Upper lobe of left lung (tissue), 6 donors: ENCODE measurements around the gene EVA1A. TPM values are rescaled to one million over a fixed set of nuclear protein-coding genes. Genes with fewer than 3 reads are reported as not detected.

Experiments used
- ATAC-seq, 2 donors: fragments of 200-7000 bp; cut with Tn5 transposase; one replicate each; pipeline ENCODE4 v1.9.1; 2022; ENCODE audit warnings: mild to moderate bottlenecking in 2 of 2, moderate library complexity in 2 of 2; ENCODE audit not compliant: low FRiP score in 2 of 2
- DNase-seq, 2 donors: peaks; one replicate each; pipeline ENCODE4 v3.0.0-alpha.2; 2019 to 2020
- H3K27ac ChIP-seq, 4 donors: fragments of 200-600 bp; sonication (generic); one replicate each; pipeline ENCODE4 v1.5.1; 2016 to 2019
- H3K27me3 ChIP-seq, 4 donors: fragments of 200-600 bp; sonication (generic); one replicate each; pipeline ENCODE4 v1.5.1; 2017 to 2019
- H3K36me3 ChIP-seq, 4 donors: fragments of 200-600 bp; sonication (generic); one replicate each; pipeline ENCODE4 v1.5.1; 2016 to 2019
- H3K4me1 ChIP-seq, 4 donors: fragments of 200-600 bp; sonication (generic); one replicate each; pipeline ENCODE4 v1.5.1; 2018 to 2019
- H3K4me3 ChIP-seq, 4 donors: fragments of 200-600 bp; sonication (generic); one replicate each; pipeline ENCODE4 v1.5.1; 2017 to 2019; ENCODE audit warnings: mild to moderate bottlenecking in 2 of 4, moderate library complexity in 1 of 4
- H3K9me3 ChIP-seq, 4 donors: fragments of 200-600 bp; sonication (generic); one replicate each; pipeline ENCODE4 v1.5.1; 2018 to 2019
- CTCF ChIP-seq, 6 experiments: fragments of 450-650 bp in 4 of 6; fragments of 200-600 bp in 2 of 6; sonication (generic) in 2 of 6; IDR thresholded peaks; one replicate each; pipeline ENCODE4 v1.5.1; 2016 to 2019; ENCODE audit warnings: antibody characterized with exemption in 6 of 6
- EP300 ChIP-seq, 4 donors: sonication (generic); formaldehyde crosslinking; IDR thresholded peaks; one replicate each; pipeline ENCODE4 v1.5.1; 2017; ENCODE audit warnings: antibody characterized with exemption in 4 of 4, control low read depth in 2 of 4
- POLR2A ChIP-seq, 4 donors: fragments of 450-650 bp; IDR thresholded peaks; one replicate each; pipeline ENCODE4 v1.5.1; 2016 to 2017; ENCODE audit warnings: antibody characterized with exemption in 4 of 4, mild to moderate bottlenecking in 2 of 4
- POLR2AphosphoS5 ChIP-seq, 2 donors: sonication (generic); formaldehyde crosslinking; IDR thresholded peaks; one replicate each; pipeline ENCODE4 v1.5.1; 2017; ENCODE audit warnings: antibody characterized with exemption in 2 of 2
- WGBS, 2 donors: methylation state at CpG; one replicate each; pipeline ENCODE4 v1.1.5; 2017 to 2018; 5-methylcytosine and 5-hydroxymethylcytosine counted together
- total RNA-seq, 6 donors: library from RNA; depleted of rRNA in 4 of 6; stranded (reverse); fragments of >200 nt in 4 of 6; gene quantifications; one replicate each; pipeline versions ENCODE4 v1.1.0 to v1.2.1, GENCODE V29; 2016 to 2021
- donor health status: DM: no; HTN: no; CAD: no; lungs with moderate emphysema.
- donor health status: DM: no; HTN: yes; CAD: no; lungs with severe emphysema.

The EVA1A gene
- total RNA-seq, 6 donors from 2014 or later, result 30.4 to 96.9 (median 55.0) TPM

GRCh38 chr2:75562513-75562864, 1.8 kb upstream of the EVA1A start:
- WGBS, 2 donors, result 54 to 83% methylated on average over 5 of the region's 5 CpGs
- Histone ChIP-seq H3K4me3 (no peak overlapping the region), H3K27me3 (peaks cover 0 to 4% (median 0%) of the 10 kb centered on the region in 4 donors), H3K4me1 (peaks cover 4 to 38% (median 20%) of the 10 kb centered on the region in 4 donors), H3K36me3 (no peaks in the 10 kb centered on the region), H3K27ac (peak overlapping the region in 3 of 4 donors; percentile 27 to 82 (median 46)), H3K9me3 (no peaks in the 10 kb centered on the region)
- DNase-seq, result no peak
- ATAC-seq, result peak in 1 of 2 donors; percentile 54
- TF ChIP-seq POLR2AphosphoS5 (IDR thresholded peaks at IDR 0.05), result no peak
- no peak for TF ChIP-seq CTCF (IDR thresholded peaks at IDR 0.05)
- TF ChIP-seq EP300 (IDR thresholded peaks at IDR 0.05), result no peak

DNA sequence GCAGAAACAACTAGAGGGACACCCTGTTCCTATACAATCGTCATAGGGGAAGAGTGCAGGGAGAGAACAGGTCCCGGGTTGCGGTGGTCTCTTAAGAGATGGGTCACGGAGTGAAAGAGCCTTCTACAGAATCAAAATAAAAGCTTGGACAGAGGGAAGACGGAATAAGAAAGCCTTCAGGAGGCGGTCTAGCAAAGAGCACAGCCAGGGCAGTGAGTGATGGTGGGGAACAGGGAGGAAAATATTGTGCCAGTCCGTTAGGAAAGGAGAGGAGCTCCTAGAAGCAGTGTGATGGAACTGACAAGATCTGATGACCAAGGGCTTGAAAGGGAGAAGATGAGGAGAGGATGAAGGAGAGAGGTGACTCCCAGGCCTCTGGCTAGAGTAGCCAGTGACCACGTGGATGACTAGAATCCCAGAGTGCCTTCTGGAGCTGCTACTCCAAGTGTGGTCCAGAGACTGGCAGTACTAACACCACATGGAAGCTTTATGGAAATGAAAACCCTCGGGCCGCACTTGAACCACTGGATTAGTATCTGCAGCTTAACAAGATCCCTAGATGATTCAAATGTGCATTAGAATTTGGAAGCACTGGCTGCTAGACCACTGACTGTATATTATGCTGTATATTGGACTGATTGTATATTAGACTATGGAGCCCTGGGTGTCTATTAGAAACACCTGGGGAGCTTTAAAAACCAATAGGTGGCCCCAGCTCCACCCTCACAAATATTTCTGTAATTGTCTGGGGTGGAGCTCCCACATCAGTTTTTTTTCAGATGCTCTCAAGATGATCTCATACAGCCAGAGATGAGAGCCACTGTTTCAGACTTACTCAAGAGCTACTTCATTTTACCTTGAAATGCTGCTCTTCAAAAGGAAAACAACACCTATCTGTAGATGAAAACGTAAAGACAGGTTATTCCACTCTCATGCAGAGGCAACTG, 1.1 kb upstream of the EVA1A start:
- DNase-seq (peak in 1 of 2 donors; percentile 31), ATAC-seq (peak in 1 of 2 donors; percentile 4)
- Histone ChIP-seq H3K27ac (peak overlapping the region; percentile 82 to 86 (median 83)), H3K36me3 (no peaks in the 10 kb centered on the region), H3K27me3 (peaks cover 0 to 4% (median 0%) of the 10 kb centered on the region in 4 donors), H3K4me3 (peak overlapping the region in 2 of 4 donors; percentile 60 to 64), H3K4me1 (peaks cover 4 to 38% (median 20%) of the 10 kb centered on the region in 4 donors), H3K9me3 (no peaks in the 10 kb centered on the region)
- TF ChIP-seq CTCF (IDR thresholded peaks at IDR 0.05), result no peak
- TF ChIP-seq EP300 (IDR thresholded peaks at IDR 0.05), result no peak
- no peak for TF ChIP-seq POLR2AphosphoS5 (IDR thresholded peaks at IDR 0.05)
- TF ChIP-seq POLR2A (IDR thresholded peaks at IDR 0.05), result no peak
- WGBS, 2 donors, result 50 to 68% methylated on average over 11 of the region's 11 CpGs

DNA sequence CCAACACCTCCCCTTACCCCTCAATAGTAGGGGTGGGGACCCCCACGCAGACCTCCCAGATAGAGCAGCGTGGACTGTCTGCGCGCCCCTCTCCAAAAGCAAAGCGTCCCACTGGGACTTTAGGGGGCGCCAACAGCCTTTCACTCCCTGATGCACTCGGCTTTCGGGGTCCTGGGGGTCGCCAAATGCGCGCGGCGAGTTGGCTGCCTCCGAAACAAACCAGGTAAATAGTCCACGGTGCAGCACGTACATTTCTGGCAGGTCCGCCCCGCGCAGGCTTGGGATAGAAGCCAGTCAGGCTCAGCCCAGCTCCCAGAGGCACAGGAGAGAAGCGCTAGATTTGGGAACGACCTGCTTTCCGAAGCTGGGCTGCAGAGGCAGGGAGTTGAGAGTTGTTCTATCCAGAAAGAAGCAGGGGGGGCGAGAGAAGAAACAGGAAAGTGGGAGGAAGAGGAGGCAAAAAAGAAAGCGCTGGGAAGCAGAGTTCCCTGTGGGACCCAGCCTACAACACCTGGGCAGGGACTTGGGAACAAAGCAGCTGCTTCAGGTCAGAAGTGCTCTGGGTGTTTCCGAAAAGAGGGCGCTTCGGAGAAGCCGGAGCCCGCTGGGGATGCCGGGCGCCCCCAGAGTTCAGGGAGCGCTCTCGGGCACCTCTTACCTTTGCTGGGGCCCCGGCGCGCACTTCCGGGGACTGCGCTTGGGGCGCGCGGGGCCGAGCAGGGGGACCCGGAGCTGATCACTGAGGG, 544 bp downstream of the EVA1A start:
- H3K4me3 ChIP-seq, result peak overlapping the region; percentile 35 to 64 (median 57)
- no peaks in the 10 kb centered on the region for H3K9me3 ChIP-seq
- 1% methylated on average over 14 to 28 of the region's 43 CpGs for WGBS, 2 donors
- ATAC-seq (peak; percentile 45 to 50), DNase-seq (peak; percentile 29 to 63)
- H3K36me3 ChIP-seq, result no peaks in the 10 kb centered on the region
- peaks cover 4 to 38% (median 20%) of the 10 kb centered on the region in 4 donors for H3K4me1 ChIP-seq
- peak overlapping the region; percentile 82 to 86 (median 83) for H3K27ac ChIP-seq
- peaks cover 0 to 4% (median 0%) of the 10 kb centered on the region in 4 donors for H3K27me3 ChIP-seq
- TF ChIP-seq POLR2A (IDR thresholded peaks at IDR 0.05) (peak in 1 of 4 donors; percentile 9), CTCF (IDR thresholded peaks at IDR 0.05) (peak in 2 of 6 experiments; percentile 8 to 28), EP300 (IDR thresholded peaks at IDR 0.05) (no peak)

GRCh38 chr2:75559680-75560021, 1.1 kb downstream of the EVA1A start:
- peaks cover 0 to 4% (median 0%) of the 10 kb centered on the region in 4 donors for H3K27me3 ChIP-seq
- peak overlapping the region; percentile 32 to 64 (median 57) for H3K4me3 ChIP-seq
- peak overlapping the region; percentile 82 to 86 (median 83) for H3K27ac ChIP-seq
- DNase-seq (no peak), ATAC-seq (no peak)
- WGBS, 2 donors, result 24 to 29% methylated on average over 8 of the region's 8 CpGs
- no peaks in the 10 kb centered on the region for H3K36me3 ChIP-seq
- TF ChIP-seq EP300 (IDR thresholded peaks at IDR 0.05) (no peak), CTCF (IDR thresholded peaks at IDR 0.05) (no peak), POLR2AphosphoS5 (IDR thresholded peaks at IDR 0.05) (no peak), POLR2A (IDR thresholded peaks at IDR 0.05) (no peak)
- no peaks in the 10 kb centered on the region for H3K9me3 ChIP-seq
- peaks cover 4 to 38% (median 20%) of the 10 kb centered on the region in 4 donors for H3K4me1 ChIP-seq
